Measurements from ENCODE around the gene INTS3. TPM values are rescaled to one million over a fixed set of nuclear protein-coding genes. Genes with fewer than 3 reads are reported as not detected.

The INTS3 gene
- total RNA-seq (2022) (39.0 and 43.4 TPM in 2 replicates), Bru-seq, nascent RNA (percentile 65 among the genes with signal in this experiment), BruChase-seq, experiment 1, labeled RNA remaining after a 2-hour chase (percentile 71 among the genes with signal in this experiment), BruChase-seq, experiment 2, labeled RNA remaining after a 6-hour chase (percentile 78 among the genes with signal in this experiment)
- long read RNA-seq, full-length matches to known transcripts, result 11 of 40 reads
- long read RNA-seq, partial matches to known transcripts, result 6 of 40 reads
- long read RNA-seq, other reads (novel, unspliced or antisense), result 23 of 40 reads

- Mint-ChIP-seq H3K9me3 (ENCODE audit: unreplicated experiment) (no peaks in the 10 kb centered on the region), H3K4me1 (ENCODE audit: low read depth, unreplicated experiment) (peaks cover 14% of the 10 kb centered on the region), H3K27ac (ENCODE audit: unreplicated experiment) (peak within 1 kb of the TSS; percentile 95), H3K27me3 (ENCODE audit: insufficient read depth, unreplicated experiment) (no peaks in the 10 kb centered on the region), H3K4me3 (ENCODE audit: unreplicated experiment) (peak within 1 kb of the TSS; percentile 92), H3K36me3 (ENCODE audit: insufficient read depth, unreplicated experiment) (peaks cover 23% of the 10 kb centered on the region)
- TF ChIP-seq, protein P1, sequence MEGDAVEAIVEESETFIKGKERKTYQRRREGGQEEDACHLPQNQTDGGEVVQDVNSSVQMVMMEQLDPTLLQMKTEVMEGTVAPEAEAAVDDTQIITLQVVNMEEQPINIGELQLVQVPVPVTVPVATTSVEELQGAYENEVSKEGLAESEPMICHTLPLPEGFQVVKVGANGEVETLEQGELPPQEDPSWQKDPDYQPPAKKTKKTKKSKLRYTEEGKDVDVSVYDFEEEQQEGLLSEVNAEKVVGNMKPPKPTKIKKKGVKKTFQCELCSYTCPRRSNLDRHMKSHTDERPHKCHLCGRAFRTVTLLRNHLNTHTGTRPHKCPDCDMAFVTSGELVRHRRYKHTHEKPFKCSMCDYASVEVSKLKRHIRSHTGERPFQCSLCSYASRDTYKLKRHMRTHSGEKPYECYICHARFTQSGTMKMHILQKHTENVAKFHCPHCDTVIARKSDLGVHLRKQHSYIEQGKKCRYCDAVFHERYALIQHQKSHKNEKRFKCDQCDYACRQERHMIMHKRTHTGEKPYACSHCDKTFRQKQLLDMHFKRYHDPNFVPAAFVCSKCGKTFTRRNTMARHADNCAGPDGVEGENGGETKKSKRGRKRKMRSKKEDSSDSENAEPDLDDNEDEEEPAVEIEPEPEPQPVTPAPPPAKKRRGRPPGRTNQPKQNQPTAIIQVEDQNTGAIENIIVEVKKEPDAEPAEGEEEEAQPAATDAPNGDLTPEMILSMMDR (IDR thresholded peaks at IDR 0.05; ENCODE audit: insufficient read depth in 1 of 2, low read depth in 1 of 2, low read length in 1 of 2, severe bottlenecking in 1 of 2, unreplicated experiment in 1 of 2), result no peak
- no TSS peak for BruUV-seq (replicated peaks)
- Histone ChIP-seq H3K4me1 (peaks cover 6% of the 10 kb centered on the region), H3K27me3 (replicated peaks; ENCODE audit: control insufficient read depth, insufficient read depth, low read length) (no peaks in the 10 kb centered on the region), H3K9me3 (no peaks in the 10 kb centered on the region), H3K36me3 (ENCODE audit: control insufficient read depth, insufficient read depth, low read length) (no peaks in the 10 kb centered on the region), H3K4me3 (ENCODE audit: low read depth, low read length) (peak within 1 kb of the TSS; percentile 95)
- intact Hi-C loops (cut with micrococcal nuclease; ENCODE audit: unreplicated experiment), result loop anchor here (2.0 kb wide), 2 partner anchors 15 to 195 kb away; partner anchors contain the start of gene GATAD2B
- peak; percentile 99 to 100 for DNase-seq
- POLR2A ChIA-PET, result interaction anchor here (0.6 to 2.0 kb wide), 16 partner anchors 15 to 1693 kb away, joined by 3 to 16 read pairs (median 5); partner anchors contain the start of genes CHTOP, JTB, RPS27 and S100A4
- CTCF ChIA-PET, result interaction anchor here (0.6 to 1.4 kb wide), 16 partner anchors 15 to 375 kb away, joined by 3 to 7 read pairs (median 3); partner anchors contain the start of genes DENND4B, NPR1 and S100A13
Measured at GRCh38 chr1:153727463-153728304, at the start of gene INTS3. Gene INTS3, plus strand, starts transcription at chr1:153728050. Its CDS starts 585 bp downstream, at chr1:153728635.

DNA sequence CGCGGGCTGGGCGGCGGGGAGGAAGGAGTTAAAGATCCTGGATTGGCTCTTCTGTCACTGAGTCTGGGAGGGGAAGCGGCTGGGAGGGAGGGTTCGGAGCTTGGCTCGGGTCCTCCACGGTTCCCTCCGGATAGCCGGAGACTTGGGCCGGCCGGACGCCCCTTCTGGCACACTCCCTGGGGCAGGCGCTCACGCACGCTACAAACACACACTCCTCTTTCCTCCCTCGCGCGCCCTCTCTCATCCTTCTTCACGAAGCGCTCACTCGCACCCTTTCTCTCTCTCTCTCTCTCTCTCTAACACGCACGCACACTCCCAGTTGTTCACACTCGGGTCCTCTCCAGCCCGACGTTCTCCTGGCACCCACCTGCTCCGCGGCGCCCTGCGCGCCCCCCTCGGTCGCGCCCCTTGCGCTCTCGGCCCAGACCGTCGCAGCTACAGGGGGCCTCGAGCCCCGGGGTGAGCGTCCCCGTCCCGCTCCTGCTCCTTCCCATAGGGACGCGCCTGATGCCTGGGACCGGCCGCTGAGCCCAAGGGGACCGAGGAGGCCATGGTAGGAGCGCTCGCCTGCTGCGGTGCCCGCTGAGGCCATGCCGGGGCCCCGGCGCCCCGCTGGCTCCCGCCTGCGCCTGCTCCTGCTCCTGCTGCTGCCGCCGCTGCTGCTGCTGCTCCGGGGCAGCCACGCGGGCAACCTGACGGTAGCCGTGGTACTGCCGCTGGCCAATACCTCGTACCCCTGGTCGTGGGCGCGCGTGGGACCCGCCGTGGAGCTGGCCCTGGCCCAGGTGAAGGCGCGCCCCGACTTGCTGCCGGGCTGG, 49.1 kb upstream of the INTS3 start, which contains the start of gene NPR1:
TSS of gene NPR1 (plus strand) at position 170 of the 818 bp plus-strand sequence. CDS start at position 591, 421 bp downstream.
- H3K9me3 ChIP-seq, result no peaks in the 10 kb centered on the region
- Mint-ChIP-seq H3K27ac (ENCODE audit: unreplicated experiment) (peak within 1 kb of the TSS; percentile 87), H3K36me3 (ENCODE audit: insufficient read depth, unreplicated experiment) (peaks cover 19% of the 10 kb centered on the region), H3K4me3 (ENCODE audit: unreplicated experiment) (peak within 1 kb of the TSS; percentile 97), H3K4me1 (ENCODE audit: low read depth, unreplicated experiment) (peaks cover 32% of the 10 kb centered on the region), H3K27me3 (ENCODE audit: insufficient read depth, unreplicated experiment) (peaks cover 9% of the 10 kb centered on the region), H3K9me3 (ENCODE audit: unreplicated experiment) (no peaks in the 10 kb centered on the region)
- DNase-seq, result peak in 1 of 2 experiments; percentile 45
- TF ChIP-seq, protein P1 (IDR thresholded peaks at IDR 0.05; ENCODE audit: insufficient read depth in 1 of 2, low read depth in 1 of 2, low read length in 1 of 2, severe bottlenecking in 1 of 2, unreplicated experiment in 1 of 2), result no peak
- BruUV-seq (replicated peaks), result no TSS peak
- H3K36me3 ChIP-seq (ENCODE audit: control insufficient read depth, insufficient read depth, low read length), result no peaks in the 10 kb centered on the region
- H3K27me3 ChIP-seq (replicated peaks; ENCODE audit: control insufficient read depth, insufficient read depth, low read length), result no peaks in the 10 kb centered on the region
- ChIA-PET CTCF (interaction anchor here (0.6 to 1.4 kb wide), 6 partner anchors 49 to 316 kb away, joined by 3 to 6 read pairs (median 4); partner anchors contain the start of genes INTS3, S100A13 and SLC27A3), POLR2A (interaction anchor here (0.6 kb wide), 1 partner anchor 150 kb away, joined by 3 read pairs; no protein-coding TSS in a partner anchor)
- intact Hi-C loops (cut with micrococcal nuclease; ENCODE audit: unreplicated experiment), result loop anchor here (2.0 to 5.0 kb wide), 2 partner anchors 244 to 308 kb away; partner anchors contain the start of genes GATAD2B and RAB13
- peak within 1 kb of the TSS; percentile 73 for H3K4me3 ChIP-seq (ENCODE audit: low read depth, low read length)
- H3K4me1 ChIP-seq, result peaks cover 16% of the 10 kb centered on the region
